Measurements from ENCODE around the gene DYNLT1. TPM values are rescaled to one million over a fixed set of nuclear protein-coding genes. Genes with fewer than 3 reads are reported as not detected.
A peak's percentile ranks its signal among the peaks of the same experiment; 100 is the strongest.

The DYNLT1 gene
- total and polyA plus RNA-seq, 3 donors from 2014 or later = 165 to 319 (median 200) TPM

- intact Hi-C loops (cut with DNase I; ENCODE audit: low total_unique reads) = no loop called here
- Histone ChIP-seq H3K36me3 (ENCODE audit: low read depth, missing control alignments) (no peaks in the 10 kb centered on the region), H3K4me3 (no peak overlapping the region), H3K4me1 (peaks cover 46% of the 10 kb centered on the region), H3K27me3 (no peaks in the 10 kb centered on the region), H3K27ac (no peak overlapping the region), H3K9me3 (no peaks in the 10 kb centered on the region)
- no peak for DNase-seq
- TF ChIP-seq CTCF (IDR thresholded peaks at IDR 0.05) = no peak
- no peak for TF ChIP-seq POLR2A (IDR thresholded peaks at IDR 0.05)
- 61 to 80% methylated on average over 9 of the region's 9 CpGs for WGBS, 2 donors
Observed at GRCh38 chr6:158627940-158628211, 16.7 kb downstream of the DYNLT1 start.

- no peak overlapping the region for H3K4me3 ChIP-seq
- H3K27me3 ChIP-seq = no peaks in the 10 kb centered on the region
- H3K27ac ChIP-seq = peak overlapping the region; percentile 67 to 78
- DNase-seq = no peak
- WGBS, 2 donors = 83 to 87% methylated on average over 18 to 20 of the region's 20 CpGs
- TF ChIP-seq CTCF (IDR thresholded peaks at IDR 0.05) (no peak), POLR2A (IDR thresholded peaks at IDR 0.05) (no peak)
- H3K9me3 ChIP-seq = no peaks in the 10 kb centered on the region
- H3K4me1 ChIP-seq = peaks cover 49% of the 10 kb centered on the region
- intact Hi-C loops (cut with DNase I; ENCODE audit: low total_unique reads) = no loop called here
- H3K36me3 ChIP-seq (ENCODE audit: low read depth, missing control alignments) = no peaks in the 10 kb centered on the region
Observed at GRCh38 chr6:158627168-158627939, 17.2 kb downstream of the DYNLT1 start.

DNA sequence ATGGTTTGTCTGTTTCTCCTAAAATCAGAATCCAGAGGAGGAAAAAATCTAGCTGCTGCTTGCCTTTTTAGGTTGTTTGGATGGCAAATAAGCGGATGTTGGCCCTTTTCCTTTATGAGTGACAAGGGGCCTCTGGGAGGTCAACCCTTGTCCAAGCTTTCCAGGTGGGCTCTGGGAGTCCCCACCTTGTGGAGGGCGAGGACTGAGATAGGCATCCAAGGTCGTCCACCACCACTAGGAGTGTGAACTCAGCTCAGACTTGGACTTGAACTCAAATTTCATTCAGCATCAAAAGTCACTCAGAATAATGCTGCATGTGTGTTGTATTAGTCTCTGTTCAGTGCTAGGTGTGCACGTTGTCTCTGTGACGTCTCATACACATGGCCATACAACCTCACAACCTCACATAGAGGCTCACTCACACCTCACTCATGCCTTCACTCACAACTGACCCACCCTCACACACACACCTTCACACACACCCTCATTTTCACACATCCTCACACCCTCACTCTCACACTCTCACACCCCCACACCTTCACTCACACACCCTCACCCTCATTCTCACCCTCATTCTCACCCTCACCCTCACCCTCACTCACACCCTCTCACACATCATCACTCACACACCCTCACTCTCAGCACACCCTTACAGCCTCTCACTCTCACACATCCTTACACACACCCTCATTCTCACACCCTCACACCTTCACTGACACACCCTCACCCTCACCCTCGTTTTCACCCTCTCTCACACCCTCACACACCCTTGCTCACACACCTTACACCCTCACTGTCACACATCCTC lies 18.0 kb downstream of the DYNLT1 start:
- intact Hi-C loops (cut with DNase I; ENCODE audit: low total_unique reads) = no loop called here
- no peak for DNase-seq
- Histone ChIP-seq H3K36me3 (ENCODE audit: low read depth, missing control alignments) (no peaks in the 10 kb centered on the region), H3K4me1 (peaks cover 50% of the 10 kb centered on the region), H3K27me3 (no peaks in the 10 kb centered on the region), H3K9me3 (no peaks in the 10 kb centered on the region), H3K27ac (peak overlapping the region; percentile 67 to 78), H3K4me3 (no peak overlapping the region)
- TF ChIP-seq CTCF (IDR thresholded peaks at IDR 0.05) (no peak), POLR2A (IDR thresholded peaks at IDR 0.05) (no peak)
- WGBS, 2 donors = 59 to 60% methylated on average over 6 of the region's 6 CpGs

- H3K9me3 ChIP-seq = no peaks in the 10 kb centered on the region
- no peaks in the 10 kb centered on the region for H3K27me3 ChIP-seq
- no peaks in the 10 kb centered on the region for H3K36me3 ChIP-seq (ENCODE audit: low read depth, missing control alignments)
- peak overlapping the region; percentile 67 to 78 for H3K27ac ChIP-seq
- 60 to 71% methylated on average over 9 to 15 of the region's 15 CpGs for WGBS, 2 donors
- intact Hi-C loops (cut with DNase I; ENCODE audit: low total_unique reads) = no loop called here
- peaks cover 49% of the 10 kb centered on the region for H3K4me1 ChIP-seq
- DNase-seq = no peak
- TF ChIP-seq CTCF (IDR thresholded peaks at IDR 0.05) (no peak), POLR2A (IDR thresholded peaks at IDR 0.05) (no peak)
- H3K4me3 ChIP-seq = no peak overlapping the region
Observed at GRCh38 chr6:158625881-158626305, 18.6 kb downstream of the DYNLT1 start.

All from testis (tissue), 3 donors.